Vagina (tissue), 2 donors: Measurements from ENCODE around the gene KMT5B. TPM values are rescaled to one million over a fixed set of nuclear protein-coding genes. Genes with fewer than 3 reads are reported as not detected.
A peak's percentile ranks its signal among the peaks of the same experiment; 100 is the strongest.

Experiments
- DNase-seq, 2 donors: peaks; one replicate each; pipeline ENCODE4 v3.0.0-alpha.2; 2017; ENCODE audit errors: extremely low spot score in 2 of 2
- H3K27ac ChIP-seq: fragments of 200-600 bp; sonication (generic); one replicate; pipeline ENCODE4 v1.5.1; 2019
- H3K27me3 ChIP-seq: fragments of 200-600 bp; sonication (generic); one replicate; pipeline ENCODE4 v1.5.1; 2019
- H3K36me3 ChIP-seq, 2 donors: fragments of 200-600 bp; sonication (generic); one replicate each; pipeline ENCODE4 v1.5.1; 2017 to 2019
- H3K4me1 ChIP-seq: fragments of 200-600 bp; sonication (generic); one replicate; pipeline ENCODE4 v1.5.1; 2019
- H3K4me3 ChIP-seq, 2 donors: fragments of 200-600 bp; sonication (generic); 1 replicate in 1 of 2; 2 replicates in 1 of 2; pipeline ENCODE4 v1.5.1; 2016 to 2019
- H3K9me3 ChIP-seq: fragments of 200-600 bp; sonication (generic); one replicate; pipeline ENCODE4 v1.5.1; 2019
- CTCF ChIP-seq, 3 experiments: fragments of 450-650 bp in 2 of 3; fragments of 200-600 bp in 1 of 3; sonication (generic) in 1 of 3; IDR thresholded peaks; one replicate each; pipeline ENCODE4 v1.5.1; 2017 to 2019; ENCODE audit warnings: antibody characterized with exemption in 3 of 3, mild to moderate bottlenecking in 2 of 3, moderate library complexity in 2 of 3
- POLR2A ChIP-seq, 2 donors: fragments of 450-650 bp; IDR thresholded peaks; one replicate each; pipeline ENCODE4 v1.6.1; 2017; ENCODE audit warnings: antibody characterized with exemption in 2 of 2, mild to moderate bottlenecking in 2 of 2, moderate library complexity in 2 of 2
- POLR2AphosphoS5 ChIP-seq, 2 donors: sonication (generic); formaldehyde crosslinking; IDR thresholded peaks; one replicate each; pipeline ENCODE4 v1.9.0; 2017; ENCODE audit warnings: antibody characterized with exemption in 2 of 2, mild to moderate bottlenecking in 2 of 2, low read depth in 1 of 2; ENCODE audit not compliant: insufficient read depth in 1 of 2
- intact Hi-C: fragments of 100-400 bp; cut with DNase I; formaldehyde crosslinking; loops from one replicate; pipeline ENCODE4 v1.15.1; 2023
- total RNA-seq: library from RNA; depleted of rRNA; stranded (reverse); fragments of >200 nt; gene quantifications from one replicate; pipeline ENCODE4 v1.2.3, GENCODE V29; 2016

The KMT5B gene
- total RNA-seq, 1 donor from 2014 or later = 35.4 TPM

GRCh38 chr11:68259122-68259959 is 46.2 kb upstream of the KMT5B start:
- DNase-seq = no peak
- H3K9me3 ChIP-seq = no peaks in the 10 kb centered on the region

DNA sequence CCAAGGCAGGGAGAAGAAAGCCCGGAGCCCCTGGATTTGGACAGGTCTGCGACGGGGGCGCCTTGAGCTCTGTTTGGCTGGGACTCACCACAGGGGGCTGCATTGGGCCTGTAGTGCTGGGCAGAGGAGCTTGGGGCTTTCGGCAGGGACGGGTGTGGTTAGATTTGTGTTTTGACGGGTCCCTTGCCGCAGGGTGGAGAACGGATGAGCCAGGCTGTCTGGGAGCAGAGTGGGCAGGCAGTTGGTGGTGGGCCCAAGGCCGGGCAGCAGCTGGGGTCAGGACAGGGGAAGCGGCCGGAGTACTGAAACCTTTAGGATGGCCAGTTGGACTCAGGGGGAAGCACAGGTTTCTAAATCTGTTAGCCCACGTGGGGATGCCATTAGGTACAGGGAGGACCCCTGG is 45.3 kb upstream of the KMT5B start:
- TF ChIP-seq CTCF (IDR thresholded peaks at IDR 0.05) = no peak
- no peak for TF ChIP-seq POLR2A (IDR thresholded peaks at IDR 0.05)
- TF ChIP-seq POLR2AphosphoS5 (IDR thresholded peaks at IDR 0.05; ENCODE audit: insufficient read depth in 1 of 2, low read depth in 1 of 2) = no peak
- Histone ChIP-seq H3K27me3 (no peaks in the 10 kb centered on the region), H3K9me3 (no peaks in the 10 kb centered on the region), H3K36me3 (peaks cover 0 to 28% of the 10 kb centered on the region in 2 donors), H3K4me3 (no peak overlapping the region), H3K4me1 (peaks cover 26% of the 10 kb centered on the region), H3K27ac (peak overlapping the region; percentile 73)
- intact Hi-C loops = loop anchor here (5.0 kb wide), 3 partner anchors 39 to 189 kb away; no protein-coding TSS in a partner anchor
- DNase-seq = no peak

More at GRCh38 chr11:68259122-68259959, 46.2 kb upstream of the KMT5B start:
- H3K4me1 ChIP-seq = peaks cover 26% of the 10 kb centered on the region
- H3K36me3 ChIP-seq = peaks cover 0 to 38% of the 10 kb centered on the region in 2 donors
- no peak overlapping the region for H3K27ac ChIP-seq
- TF ChIP-seq POLR2A (IDR thresholded peaks at IDR 0.05) (no peak), POLR2AphosphoS5 (IDR thresholded peaks at IDR 0.05; ENCODE audit: insufficient read depth in 1 of 2, low read depth in 1 of 2) (no peak), CTCF (IDR thresholded peaks at IDR 0.05) (no peak)
- no peaks in the 10 kb centered on the region for H3K27me3 ChIP-seq
- intact Hi-C loops = loop anchor here (5.0 kb wide), 3 partner anchors 38 to 188 kb away; no protein-coding TSS in a partner anchor
- no peak overlapping the region for H3K4me3 ChIP-seq

- no peak for TF ChIP-seq POLR2A (IDR thresholded peaks at IDR 0.05)
- peak; percentile 90 to 96 (median 92) for TF ChIP-seq CTCF (IDR thresholded peaks at IDR 0.05)
- TF ChIP-seq POLR2AphosphoS5 (IDR thresholded peaks at IDR 0.05; ENCODE audit: insufficient read depth in 1 of 2, low read depth in 1 of 2) = peak; percentile 45 to 50
- Histone ChIP-seq H3K36me3 (peaks cover 0 to 22% of the 10 kb centered on the region in 2 donors), H3K27ac (peak overlapping the region; percentile 73), H3K4me3 (no peak overlapping the region), H3K9me3 (no peaks in the 10 kb centered on the region), H3K4me1 (peaks cover 26% of the 10 kb centered on the region), H3K27me3 (no peaks in the 10 kb centered on the region)
- no peak for DNase-seq
- intact Hi-C loops = loop anchor here (5.0 kb wide), 3 partner anchors 40 to 190 kb away; no protein-coding TSS in a partner anchor
Measured at GRCh38 chr11:68257477-68258362, 44.6 kb upstream of the KMT5B start.

GRCh38 chr11:68256331-68256741 is 43.2 kb upstream of the KMT5B start:
- Histone ChIP-seq H3K9me3 (no peaks in the 10 kb centered on the region), H3K4me3 (no peak overlapping the region), H3K36me3 (peaks cover 0 to 10% of the 10 kb centered on the region in 2 donors), H3K27ac (peak overlapping the region; percentile 73), H3K4me1 (peaks cover 26% of the 10 kb centered on the region), H3K27me3 (no peaks in the 10 kb centered on the region)
- intact Hi-C loops = loop anchor here (5.0 kb wide), 3 partner anchors 41 to 191 kb away; no protein-coding TSS in a partner anchor
- no peak for DNase-seq
- no peak for TF ChIP-seq POLR2A (IDR thresholded peaks at IDR 0.05)
- TF ChIP-seq POLR2AphosphoS5 (IDR thresholded peaks at IDR 0.05; ENCODE audit: insufficient read depth in 1 of 2, low read depth in 1 of 2) = peak in 1 of 2 donors; percentile 48

DNA sequence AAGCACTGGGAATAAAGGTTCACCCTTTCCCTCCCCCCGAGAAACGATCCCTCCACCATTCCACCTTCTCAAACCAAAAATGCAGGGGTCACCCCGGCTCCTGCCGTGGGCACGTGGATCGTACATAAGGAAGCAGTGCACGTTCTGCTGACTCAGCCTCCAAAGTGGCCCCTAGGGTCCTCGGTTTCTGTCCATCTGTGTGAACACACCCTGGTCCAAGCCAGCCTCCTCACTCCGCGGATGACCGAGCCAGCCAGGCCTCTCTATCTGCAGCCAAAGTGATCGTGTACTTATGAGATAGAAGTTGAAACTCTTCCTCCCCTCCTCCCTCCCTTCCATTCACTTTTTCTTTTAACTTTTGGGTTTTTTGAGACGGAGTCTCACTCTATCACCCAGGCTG is 42.4 kb upstream of the KMT5B start:
- no peak for DNase-seq
- intact Hi-C loops = loop anchor here (5.0 kb wide), 3 partner anchors 42 to 192 kb away; no protein-coding TSS in a partner anchor
- peaks cover 26% of the 10 kb centered on the region for H3K4me1 ChIP-seq
- H3K27ac ChIP-seq = peak overlapping the region; percentile 73
- no peaks in the 10 kb centered on the region for H3K9me3 ChIP-seq
- TF ChIP-seq POLR2A (IDR thresholded peaks at IDR 0.05) (no peak), CTCF (IDR thresholded peaks at IDR 0.05) (no peak), POLR2AphosphoS5 (IDR thresholded peaks at IDR 0.05; ENCODE audit: insufficient read depth in 1 of 2, low read depth in 1 of 2) (no peak)
- H3K4me3 ChIP-seq = no peak overlapping the region
- H3K36me3 ChIP-seq = peaks cover 0 to 2% of the 10 kb centered on the region in 2 donors
- no peaks in the 10 kb centered on the region for H3K27me3 ChIP-seq
